Upper lobe of right lung (tissue), 1 donor: ENCODE measurements around the gene DOK1. TPM values are rescaled to one million over a fixed set of nuclear protein-coding genes. Genes with fewer than 3 reads are reported as not detected.

Experiments used
- ATAC-seq: fragments of 200-7000 bp; cut with Tn5 transposase; one replicate; pipeline ENCODE4 v1.9.1; 2020; ENCODE audit warnings: mild to moderate bottlenecking, moderate library complexity
- DNase-seq: peaks from one replicate; pipeline ENCODE4 v3.0.0-alpha.2; 2020
- H3K27ac ChIP-seq: fragments of 200-600 bp; one replicate; pipeline ENCODE4 v1.8.0; 2022
- H3K27me3 ChIP-seq: fragments of 200-600 bp; one replicate; pipeline ENCODE4 v1.8.0; 2022; ENCODE audit warnings: mild to moderate bottlenecking
- H3K36me3 ChIP-seq: fragments of 200-600 bp; one replicate; pipeline ENCODE4 v1.8.0; 2022
- H3K4me1 ChIP-seq: fragments of 200-600 bp; one replicate; pipeline ENCODE4 v1.8.0; 2022
- H3K4me3 ChIP-seq: fragments of 200-600 bp; one replicate; pipeline ENCODE4 v1.8.0; 2022; ENCODE audit warnings: mild to moderate bottlenecking
- H3K9me3 ChIP-seq: fragments of 200-600 bp; one replicate; pipeline ENCODE4 v1.8.0; 2022
- CTCF ChIP-seq: fragments of 200-600 bp; IDR thresholded peaks from one replicate; pipeline ENCODE4 v1.8.0; 2022; ENCODE audit warnings: antibody characterized with exemption
- intact Hi-C: fragments of 100-400 bp; cut with DNase I; formaldehyde crosslinking; loops from one replicate; pipeline ENCODE4 v1.11.0; 2022
- total RNA-seq: library from RNA; stranded (reverse); fragmentation: NEBNext Ultra II Directional; extraction: Animal tissue kit (Norgen Biotek cat#: 25700); gene quantifications from one replicate; pipeline ENCODE4 v1.2.1, GENCODE V29; 2021
- donor health status: DM: no; HTN: yes; CAD: no; lungs with severe emphysema.

The DOK1 gene
- total RNA-seq, 1 donor from 2014 or later = 35.7 TPM

GRCh38 chr2:74566754-74567085 lies 12.2 kb downstream of the DOK1 start:
- intact Hi-C loops = no loop called here
- DNase-seq (no peak), ATAC-seq (no peak)
- no peaks in the 10 kb centered on the region for H3K27me3 ChIP-seq
- no peak for TF ChIP-seq CTCF
- no peak overlapping the region for H3K4me3 ChIP-seq
- no peaks in the 10 kb centered on the region for H3K36me3 ChIP-seq
- H3K9me3 ChIP-seq = no peaks in the 10 kb centered on the region
- H3K27ac ChIP-seq = no peak overlapping the region
- peaks cover 4% of the 10 kb centered on the region for H3K4me1 ChIP-seq

- Histone ChIP-seq H3K36me3 (no peaks in the 10 kb centered on the region), H3K4me1 (peaks cover 4% of the 10 kb centered on the region), H3K27me3 (no peaks in the 10 kb centered on the region), H3K9me3 (no peaks in the 10 kb centered on the region), H3K27ac (no peak overlapping the region), H3K4me3 (no peak overlapping the region)
- intact Hi-C loops = no loop called here
- no peak for DNase-seq
- peak; percentile 83 for ATAC-seq
- TF ChIP-seq CTCF = no peak
These were observed 13.4 kb downstream of the DOK1 start for GRCh38 chr2:74567881-74568280.

GRCh38 chr2:74569686-74570085 lies 15.2 kb downstream of the DOK1 start:
- Histone ChIP-seq H3K36me3 (no peaks in the 10 kb centered on the region), H3K9me3 (no peaks in the 10 kb centered on the region), H3K4me3 (no peak overlapping the region), H3K27me3 (no peaks in the 10 kb centered on the region), H3K27ac (no peak overlapping the region), H3K4me1 (peaks cover 16% of the 10 kb centered on the region)
- no peak for TF ChIP-seq CTCF
- ATAC-seq = no peak
- no peak for DNase-seq
- intact Hi-C loops = no loop called here

- H3K27ac ChIP-seq = no peak overlapping the region
- DNase-seq (no peak), ATAC-seq (peak; percentile 23)
- no peaks in the 10 kb centered on the region for H3K9me3 ChIP-seq
- no peaks in the 10 kb centered on the region for H3K36me3 ChIP-seq
- no peak overlapping the region for H3K4me3 ChIP-seq
- intact Hi-C loops = no loop called here
- TF ChIP-seq CTCF = no peak
- H3K27me3 ChIP-seq = no peaks in the 10 kb centered on the region
- H3K4me1 ChIP-seq = peaks cover 17% of the 10 kb centered on the region
These were observed 16.5 kb downstream of the DOK1 start for GRCh38 chr2:74571058-74571457.

- no peaks in the 10 kb centered on the region for H3K9me3 ChIP-seq
- H3K4me3 ChIP-seq = no peak overlapping the region
- no peaks in the 10 kb centered on the region for H3K27me3 ChIP-seq
- DNase-seq = no peak
- intact Hi-C loops = no loop called here
- ATAC-seq = no peak
- no peak for TF ChIP-seq CTCF
- no peaks in the 10 kb centered on the region for H3K36me3 ChIP-seq
- H3K4me1 ChIP-seq = peaks cover 15% of the 10 kb centered on the region
- H3K27ac ChIP-seq = no peak overlapping the region
These were observed 17.8 kb downstream of the DOK1 start for GRCh38 chr2:74572178-74572925.
